ENCODE data around the gene LBP. TPM values are rescaled to one million over a fixed set of nuclear protein-coding genes. Genes with fewer than 3 reads are reported as not detected.
"Not testable (repeated sequence)": the region's sequence is repeated elsewhere in the genome, so short reads cannot be mapped to it uniquely, and the experiment has no call there.

The LBP gene
- total and polyA plus RNA-seq, 10 of the 15 experiments (the other 5 are each of a cell fraction or from before 2014, with no cell fraction given): 0.04 to 0.10 TPM; not detected in 8

DNA sequence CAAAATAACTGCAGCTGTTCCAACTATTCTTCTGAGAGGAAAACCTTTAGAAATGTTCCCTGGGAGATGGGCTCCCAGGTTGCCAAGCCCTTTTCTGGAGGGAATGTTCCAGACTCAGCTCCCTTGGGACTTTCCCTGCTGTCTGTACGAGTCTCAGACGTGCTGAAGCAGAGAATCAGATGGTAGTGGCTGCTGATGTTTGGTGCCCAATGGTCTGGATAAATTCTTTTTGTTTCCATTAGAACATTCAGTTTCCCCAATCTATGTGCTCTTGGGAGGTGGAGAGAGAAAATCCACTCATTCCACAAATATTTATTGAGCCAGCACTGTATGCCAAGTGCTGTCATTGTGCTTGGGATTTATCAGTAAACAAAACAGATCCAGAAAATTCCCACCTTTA lies 48.9 kb downstream of the LBP start:
- POLR2A ChIA-PET: no interaction called here
- H3K27ac ChIP-seq (ENCODE audit: control insufficient read depth, insufficient read depth): no peak overlapping the region
- no peaks in the 10 kb centered on the region for H4K20me1 ChIP-seq (ENCODE audit: control insufficient read depth, insufficient read depth)
- no peaks in the 10 kb centered on the region for H3K79me2 ChIP-seq (ENCODE audit: control insufficient read depth, insufficient read depth, low read length)
- WGBS (ENCODE audit: insufficient coverage, insufficient replicate concordance, low lambda C conversion rate, missing lambda C conversion rate): 0% methylated on average over 2 of the region's 2 CpGs
- H3K4me3 ChIP-seq: no peak overlapping the region
- no peaks in the 10 kb centered on the region; a peak in 1 of 4 replicates for H3K27me3 ChIP-seq (replicated peaks in 1 of 2; ENCODE audit: control insufficient read depth in 2 of 2, insufficient read depth in 2 of 2, low read length in 1 of 2)
- H3K9me3 ChIP-seq (replicated peaks; ENCODE audit: control insufficient read depth, insufficient read depth, low read length): no peaks in the 10 kb centered on the region
- no peak overlapping the region for H2AFZ ChIP-seq (ENCODE audit: control insufficient read depth, low read depth, low read length)
- BruUV-seq (replicated peaks): no TSS peak
- no peak for TF ChIP-seq BHLHE40 (IDR thresholded peaks at IDR 0.05; ENCODE audit: borderline replicate concordance in 1 of 2, low read depth in 2 of 2, low read length in 1 of 2)
- TF ChIP-seq, protein P1, sequence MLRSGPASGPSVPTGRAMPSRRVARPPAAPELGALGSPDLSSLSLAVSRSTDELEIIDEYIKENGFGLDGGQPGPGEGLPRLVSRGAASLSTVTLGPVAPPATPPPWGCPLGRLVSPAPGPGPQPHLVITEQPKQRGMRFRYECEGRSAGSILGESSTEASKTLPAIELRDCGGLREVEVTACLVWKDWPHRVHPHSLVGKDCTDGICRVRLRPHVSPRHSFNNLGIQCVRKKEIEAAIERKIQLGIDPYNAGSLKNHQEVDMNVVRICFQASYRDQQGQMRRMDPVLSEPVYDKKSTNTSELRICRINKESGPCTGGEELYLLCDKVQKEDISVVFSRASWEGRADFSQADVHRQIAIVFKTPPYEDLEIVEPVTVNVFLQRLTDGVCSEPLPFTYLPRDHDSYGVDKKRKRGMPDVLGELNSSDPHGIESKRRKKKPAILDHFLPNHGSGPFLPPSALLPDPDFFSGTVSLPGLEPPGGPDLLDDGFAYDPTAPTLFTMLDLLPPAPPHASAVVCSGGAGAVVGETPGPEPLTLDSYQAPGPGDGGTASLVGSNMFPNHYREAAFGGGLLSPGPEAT (IDR thresholded peaks at IDR 0.05; ENCODE audit: low read depth): no peak
- TF ChIP-seq NFXL1 (IDR thresholded peaks at IDR 0.05; ENCODE audit: borderline replicate concordance): no peak
- TF ChIP-seq FOXM1 (IDR thresholded peaks at IDR 0.05; ENCODE audit: low read depth, low read length): no peak
- no peak for TF ChIP-seq BCL11A (IDR thresholded peaks at IDR 0.05; ENCODE audit: low read depth, low read length)
- H3K4me1 ChIP-seq (ENCODE audit: control insufficient read depth, insufficient read depth, low read length): no peaks in the 10 kb centered on the region
- ATAC-seq (no peak), DNase-seq (ENCODE audit: low read depth, low spot score) (no peak), FAIRE-seq (no peak)
- H3K4me2 ChIP-seq (ENCODE audit: control insufficient read depth, insufficient read depth): no peak overlapping the region
- SMC1A ChIA-PET (ENCODE audit: uncharacterized antibody, unreplicated experiment): interaction anchor here (1.1 kb wide), 1 partner anchor 13 kb away, joined by 3 read pairs; no protein-coding TSS in a partner anchor
- intact Hi-C loops (cut with micrococcal nuclease; ENCODE audit: unreplicated experiment) (no loop called here), in situ Hi-C loops (cut with MboI) (no loop called here)
- CTCF ChIA-PET: interaction anchor here (1.4 to 4.1 kb wide), 2 partner anchors 14 to 41 kb away, joined by 4 to 11 read pairs; no protein-coding TSS in a partner anchor
- H3K36me3 ChIP-seq (ENCODE audit: control insufficient read depth in 2 of 2, insufficient read depth in 2 of 2, low read length in 1 of 2): no peaks in the 10 kb centered on the region
- RAD21 ChIA-PET (ENCODE audit: unreplicated experiment): no interaction called here
- H3K9ac ChIP-seq (ENCODE audit: control insufficient read depth, insufficient read depth, low read length): no peak overlapping the region

DNA sequence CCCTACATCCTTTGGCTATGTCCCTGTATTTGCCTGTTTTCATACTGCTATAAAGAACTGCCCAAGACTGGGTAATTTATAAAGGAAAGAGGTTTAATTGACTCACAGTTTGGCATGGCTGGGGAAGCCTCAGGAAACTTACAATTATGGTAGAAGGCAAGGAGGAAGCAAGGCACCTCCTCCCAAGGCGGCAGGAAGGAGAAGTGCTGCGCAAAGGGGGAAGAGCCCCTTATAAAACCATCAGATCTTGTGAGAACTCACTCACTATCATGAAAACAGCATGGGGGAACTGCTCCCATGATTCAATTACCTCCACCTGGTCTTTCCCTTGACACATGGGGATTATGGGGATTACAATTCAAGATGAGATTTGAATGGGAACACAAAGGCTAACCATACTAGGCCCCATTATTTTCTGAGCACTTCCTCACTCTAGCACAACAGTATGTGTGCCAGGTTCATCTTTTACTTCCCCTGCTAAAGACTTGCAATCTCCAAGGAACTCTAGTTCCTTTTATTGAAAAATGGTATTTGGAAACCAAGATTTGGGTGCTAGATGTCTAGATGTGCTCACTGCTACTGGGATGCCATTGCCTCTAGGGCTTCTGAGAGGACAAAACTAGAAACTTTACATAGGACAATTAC lies 49.6 kb downstream of the LBP start:
- CTCF ChIA-PET: interaction anchor here (1.4 to 4.1 kb wide), 2 partner anchors 13 to 42 kb away, joined by 4 to 11 read pairs; no protein-coding TSS in a partner anchor
- BruUV-seq (replicated peaks); H3K36me3 ChIP-seq (ENCODE audit: control insufficient read depth in 2 of 2, insufficient read depth in 2 of 2, low read length in 1 of 2); DNase-seq (ENCODE audit: low read depth, low spot score); H3K4me2 ChIP-seq (ENCODE audit: control insufficient read depth, insufficient read depth); FAIRE-seq; SMC1A ChIA-PET (ENCODE audit: uncharacterized antibody, unreplicated experiment); H3K27ac ChIP-seq (ENCODE audit: control insufficient read depth, insufficient read depth); H3K4me1 ChIP-seq (ENCODE audit: control insufficient read depth, insufficient read depth, low read length); H3K9ac ChIP-seq (ENCODE audit: control insufficient read depth, insufficient read depth, low read length); H3K27me3 ChIP-seq (replicated peaks in 1 of 2; ENCODE audit: control insufficient read depth in 2 of 2, insufficient read depth in 2 of 2, low read length in 1 of 2); H3K4me3 ChIP-seq; H3K79me2 ChIP-seq (ENCODE audit: control insufficient read depth, insufficient read depth, low read length); H2AFZ ChIP-seq (ENCODE audit: control insufficient read depth, low read depth, low read length); H4K20me1 ChIP-seq (ENCODE audit: control insufficient read depth, insufficient read depth); in situ Hi-C loops (cut with MboI); ATAC-seq; POLR2A ChIA-PET; intact Hi-C loops (cut with micrococcal nuclease; ENCODE audit: unreplicated experiment); H3K9me3 ChIP-seq (replicated peaks; ENCODE audit: control insufficient read depth, insufficient read depth, low read length); RAD21 ChIA-PET (ENCODE audit: unreplicated experiment): not testable (repeated sequence)
- WGBS (ENCODE audit: insufficient coverage, insufficient replicate concordance, low lambda C conversion rate, missing lambda C conversion rate): 100% methylated on average over 2 of the region's 2 CpGs

All from GM12878 (cell line).